Astrocyte (in vitro differentiated cells and primary cell): ENCODE measurements around the gene TTLL9.

Experiments
- CTCF ChIP-seq: IDR thresholded peaks from 2 replicates; pipeline ENCODE4 v1.5.1; 2011; ENCODE audit warnings: low read depth, mild to moderate bottlenecking, inconsistent platforms, low read length, moderate library complexity; ENCODE audit not compliant: insufficient read depth
- EZH2 ChIP-seq: IDR thresholded peaks from 2 replicates; pipeline ENCODE4 v1.6.1; 2012; ENCODE audit warnings: mild to moderate bottlenecking, low read length, inconsistent platforms; ENCODE audit not compliant: insufficient read depth

- TF ChIP-seq CTCF: peak; percentile 75
- TF ChIP-seq EZH2: no peak
Measured at GRCh38 chr20:31833130-31833930, 37.1 kb upstream of the TTLL9 start.
